GM13977 (cell line): Measurements from ENCODE around the gene KAT2B.

ENCODE experiments used
- DNase-seq: peaks from one replicate; pipeline ENCODE4 v3.0.0; 2012; ENCODE audit warnings: low spot score
- CTCF ChIP-seq: IDR thresholded peaks from 2 replicates; pipeline ENCODE4 v1.5.1; 2012; ENCODE audit warnings: mild to moderate bottlenecking, control low read depth; ENCODE audit not compliant: insufficient read depth; ENCODE audit errors: extremely low read depth, missing control alignments
- in situ Hi-C: fragments of 300-500 bp; cut with MboI; formaldehyde crosslinking; loops from one replicate; pipeline ENCODE4 v1.12.0; 2022; ENCODE audit warnings: low sequenced_read_pairs, low pct_unique_long_range_greater_than_20kb, mixed read lengths, inconsistent platforms; ENCODE audit not compliant: unreplicated experiment

KAT2B gene

GRCh38 chr3:20047976-20048883 is 8.0 kb downstream of the KAT2B start:
- no peak for TF ChIP-seq CTCF
- no peak for DNase-seq
- in situ Hi-C loops = no loop called here

GRCh38 chr3:20051123-20051806 is 11.0 kb downstream of the KAT2B start:
- in situ Hi-C loops = no loop called here
- DNase-seq = no peak
- no peak for TF ChIP-seq CTCF

- in situ Hi-C loops = no loop called here
- TF ChIP-seq CTCF = no peak
- no peak for DNase-seq
Observed at GRCh38 chr3:20052851-20053250, 12.6 kb downstream of the KAT2B start.

GRCh38 chr3:20054549-20054987 is 14.3 kb downstream of the KAT2B start:
- no peak for TF ChIP-seq CTCF
- in situ Hi-C loops = no loop called here
- DNase-seq = no peak

GRCh38 chr3:20055020-20055775 is 15.0 kb downstream of the KAT2B start:
- TF ChIP-seq CTCF = no peak
- no peak for DNase-seq
- in situ Hi-C loops = no loop called here

GRCh38 chr3:20055842-20056241 is 15.6 kb downstream of the KAT2B start:
- in situ Hi-C loops = no loop called here
- no peak for TF ChIP-seq CTCF
- no peak for DNase-seq
